Right kidney (tissue), 1 donor: ENCODE measurements around the gene ERC1.

ENCODE experiments used
- DNase-seq: peaks from one replicate; pipeline ENCODE4 v3.0.0-alpha.2; 2016

Gene ERC1

GRCh38 chr12:1405619-1406018 is 414.6 kb downstream of the ERC1 start:
- no peak for DNase-seq

- DNase-seq: no peak
These were observed 419.8 kb downstream of the ERC1 start for GRCh38 chr12:1410794-1411193.

GRCh38 chr12:1413930-1414329 is 422.9 kb downstream of the ERC1 start:
- no peak for DNase-seq

- DNase-seq: no peak
These were observed 427.1 kb downstream of the ERC1 start for GRCh38 chr12:1418144-1418543.

- DNase-seq: no peak
These were observed 428.9 kb downstream of the ERC1 start for GRCh38 chr12:1419849-1420371.

- no peak for DNase-seq
These were observed 430.2 kb downstream of the ERC1 start for GRCh38 chr12:1421091-1421846.

- no peak for DNase-seq
These were observed 431.7 kb downstream of the ERC1 start for GRCh38 chr12:1422604-1423315.

GRCh38 chr12:1424674-1425395 is 433.8 kb downstream of the ERC1 start:
- no peak for DNase-seq

GRCh38 chr12:1425396-1425729 is 434.3 kb downstream of the ERC1 start:
- DNase-seq: no peak

- DNase-seq: no peak
These were observed 437.6 kb downstream of the ERC1 start for GRCh38 chr12:1428671-1429070.

- DNase-seq: no peak
These were observed 439.0 kb downstream of the ERC1 start for GRCh38 chr12:1429980-1430379.

- DNase-seq: no peak
These were observed 443.4 kb downstream of the ERC1 start for GRCh38 chr12:1434296-1434955.

- DNase-seq: no peak
These were observed 444.0 kb downstream of the ERC1 start for GRCh38 chr12:1435044-1435443.

GRCh38 chr12:1435456-1435855 is 444.4 kb downstream of the ERC1 start:
- DNase-seq: no peak

- no peak for DNase-seq
These were observed 445.0 kb downstream of the ERC1 start for GRCh38 chr12:1436015-1436414.

- no peak for DNase-seq
These were observed 446.0 kb downstream of the ERC1 start for GRCh38 chr12:1436981-1437380.

GRCh38 chr12:1439201-1439600 is 448.2 kb downstream of the ERC1 start:
- no peak for DNase-seq

GRCh38 chr12:1439687-1440086 is 448.7 kb downstream of the ERC1 start:
- DNase-seq: no peak

- no peak for DNase-seq
These were observed 452.6 kb downstream of the ERC1 start for GRCh38 chr12:1443421-1444141.

GRCh38 chr12:1444142-1444516 is 453.1 kb downstream of the ERC1 start:
- DNase-seq: no peak

- no peak for DNase-seq
These were observed 454.8 kb downstream of the ERC1 start for GRCh38 chr12:1445807-1446206.

GRCh38 chr12:1448336-1448735 is 457.3 kb downstream of the ERC1 start:
- no peak for DNase-seq
